ENCODE data around the gene EML4.
"Not testable (repeated sequence)": the region's sequence is repeated elsewhere in the genome, so short reads cannot be mapped to it uniquely, and the experiment has no call there.

The EML4 gene, protein sequence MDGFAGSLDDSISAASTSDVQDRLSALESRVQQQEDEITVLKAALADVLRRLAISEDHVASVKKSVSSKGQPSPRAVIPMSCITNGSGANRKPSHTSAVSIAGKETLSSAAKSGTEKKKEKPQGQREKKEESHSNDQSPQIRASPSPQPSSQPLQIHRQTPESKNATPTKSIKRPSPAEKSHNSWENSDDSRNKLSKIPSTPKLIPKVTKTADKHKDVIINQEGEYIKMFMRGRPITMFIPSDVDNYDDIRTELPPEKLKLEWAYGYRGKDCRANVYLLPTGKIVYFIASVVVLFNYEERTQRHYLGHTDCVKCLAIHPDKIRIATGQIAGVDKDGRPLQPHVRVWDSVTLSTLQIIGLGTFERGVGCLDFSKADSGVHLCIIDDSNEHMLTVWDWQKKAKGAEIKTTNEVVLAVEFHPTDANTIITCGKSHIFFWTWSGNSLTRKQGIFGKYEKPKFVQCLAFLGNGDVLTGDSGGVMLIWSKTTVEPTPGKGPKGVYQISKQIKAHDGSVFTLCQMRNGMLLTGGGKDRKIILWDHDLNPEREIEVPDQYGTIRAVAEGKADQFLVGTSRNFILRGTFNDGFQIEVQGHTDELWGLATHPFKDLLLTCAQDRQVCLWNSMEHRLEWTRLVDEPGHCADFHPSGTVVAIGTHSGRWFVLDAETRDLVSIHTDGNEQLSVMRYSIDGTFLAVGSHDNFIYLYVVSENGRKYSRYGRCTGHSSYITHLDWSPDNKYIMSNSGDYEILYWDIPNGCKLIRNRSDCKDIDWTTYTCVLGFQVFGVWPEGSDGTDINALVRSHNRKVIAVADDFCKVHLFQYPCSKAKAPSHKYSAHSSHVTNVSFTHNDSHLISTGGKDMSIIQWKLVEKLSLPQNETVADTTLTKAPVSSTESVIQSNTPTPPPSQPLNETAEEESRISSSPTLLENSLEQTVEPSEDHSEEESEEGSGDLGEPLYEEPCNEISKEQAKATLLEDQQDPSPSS

DNA sequence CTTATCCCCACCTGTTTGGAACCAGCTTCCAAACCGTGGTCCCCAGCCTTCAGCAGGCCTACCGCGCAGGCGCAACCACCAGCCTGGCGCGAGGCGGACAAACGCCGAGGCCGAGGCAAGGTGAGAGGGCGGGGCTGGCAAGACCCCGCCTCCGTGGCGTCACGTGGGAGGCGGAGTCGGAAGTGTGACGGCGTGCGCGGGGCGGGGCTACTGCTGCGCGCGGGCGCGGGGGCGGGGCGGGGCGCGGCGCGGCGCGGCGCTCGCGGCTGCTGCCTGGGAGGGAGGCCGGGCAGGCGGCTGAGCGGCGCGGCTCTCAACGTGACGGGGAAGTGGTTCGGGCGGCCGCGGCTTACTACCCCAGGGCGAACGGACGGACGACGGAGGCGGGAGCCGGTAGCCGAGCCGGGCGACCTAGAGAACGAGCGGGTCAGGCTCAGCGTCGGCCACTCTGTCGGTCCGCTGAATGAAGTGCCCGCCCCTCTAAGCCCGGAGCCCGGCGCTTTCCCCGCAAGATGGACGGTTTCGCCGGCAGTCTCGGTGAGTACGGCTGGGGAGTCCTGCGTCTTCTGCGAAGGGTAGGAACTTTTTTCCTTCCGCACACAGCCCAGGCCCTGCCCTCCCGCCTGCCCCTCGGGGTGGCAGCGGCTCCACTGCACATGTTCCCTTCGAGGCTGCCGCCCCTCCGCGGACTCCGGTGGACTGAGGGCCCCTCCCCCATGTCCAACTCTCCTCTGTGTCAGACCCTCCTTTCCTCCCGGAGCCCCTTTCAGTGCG lies at the start of gene EML4:
Gene EML4 (plus strand): TSS at position 254 of the 774 bp plus-strand sequence. CDS start 259 bp downstream, at position 513.
- TF ChIP-seq, protein P1, sequence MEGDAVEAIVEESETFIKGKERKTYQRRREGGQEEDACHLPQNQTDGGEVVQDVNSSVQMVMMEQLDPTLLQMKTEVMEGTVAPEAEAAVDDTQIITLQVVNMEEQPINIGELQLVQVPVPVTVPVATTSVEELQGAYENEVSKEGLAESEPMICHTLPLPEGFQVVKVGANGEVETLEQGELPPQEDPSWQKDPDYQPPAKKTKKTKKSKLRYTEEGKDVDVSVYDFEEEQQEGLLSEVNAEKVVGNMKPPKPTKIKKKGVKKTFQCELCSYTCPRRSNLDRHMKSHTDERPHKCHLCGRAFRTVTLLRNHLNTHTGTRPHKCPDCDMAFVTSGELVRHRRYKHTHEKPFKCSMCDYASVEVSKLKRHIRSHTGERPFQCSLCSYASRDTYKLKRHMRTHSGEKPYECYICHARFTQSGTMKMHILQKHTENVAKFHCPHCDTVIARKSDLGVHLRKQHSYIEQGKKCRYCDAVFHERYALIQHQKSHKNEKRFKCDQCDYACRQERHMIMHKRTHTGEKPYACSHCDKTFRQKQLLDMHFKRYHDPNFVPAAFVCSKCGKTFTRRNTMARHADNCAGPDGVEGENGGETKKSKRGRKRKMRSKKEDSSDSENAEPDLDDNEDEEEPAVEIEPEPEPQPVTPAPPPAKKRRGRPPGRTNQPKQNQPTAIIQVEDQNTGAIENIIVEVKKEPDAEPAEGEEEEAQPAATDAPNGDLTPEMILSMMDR (IDR thresholded peaks at IDR 0.05; ENCODE audit: control insufficient read depth, extremely low read depth, insufficient read depth), result no peak
- peak within 1 kb of the TSS; percentile 73 for H3K4me3 ChIP-seq (ENCODE audit: low read depth, low read length)
- DNase-seq (ENCODE audit: low read depth), result peak; percentile 39

DNA sequence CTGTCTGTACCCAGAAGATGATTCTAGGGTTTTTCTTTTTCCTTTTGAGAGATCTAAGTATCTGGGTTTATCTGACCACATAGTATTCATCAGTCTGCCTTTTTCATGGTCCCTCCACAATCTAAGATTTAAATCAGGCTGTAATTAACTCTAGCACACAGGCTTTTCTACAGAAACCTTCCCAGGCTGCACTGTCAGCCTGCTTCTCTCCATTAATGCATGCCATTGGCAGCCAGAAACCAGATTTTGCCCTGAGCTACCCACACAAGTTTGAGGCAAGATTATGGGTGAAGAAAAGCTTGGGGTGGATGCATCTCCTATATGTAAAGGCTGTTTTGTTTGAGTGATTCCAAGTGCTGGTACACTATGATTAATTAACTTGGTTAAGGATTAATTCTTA lies 45.7 kb upstream of the EML4 start:
- TF ChIP-seq, protein P1 (IDR thresholded peaks at IDR 0.05; ENCODE audit: control insufficient read depth, extremely low read depth, insufficient read depth), result no peak
- no peak overlapping the region for H3K4me3 ChIP-seq (ENCODE audit: low read depth, low read length)

DNA sequence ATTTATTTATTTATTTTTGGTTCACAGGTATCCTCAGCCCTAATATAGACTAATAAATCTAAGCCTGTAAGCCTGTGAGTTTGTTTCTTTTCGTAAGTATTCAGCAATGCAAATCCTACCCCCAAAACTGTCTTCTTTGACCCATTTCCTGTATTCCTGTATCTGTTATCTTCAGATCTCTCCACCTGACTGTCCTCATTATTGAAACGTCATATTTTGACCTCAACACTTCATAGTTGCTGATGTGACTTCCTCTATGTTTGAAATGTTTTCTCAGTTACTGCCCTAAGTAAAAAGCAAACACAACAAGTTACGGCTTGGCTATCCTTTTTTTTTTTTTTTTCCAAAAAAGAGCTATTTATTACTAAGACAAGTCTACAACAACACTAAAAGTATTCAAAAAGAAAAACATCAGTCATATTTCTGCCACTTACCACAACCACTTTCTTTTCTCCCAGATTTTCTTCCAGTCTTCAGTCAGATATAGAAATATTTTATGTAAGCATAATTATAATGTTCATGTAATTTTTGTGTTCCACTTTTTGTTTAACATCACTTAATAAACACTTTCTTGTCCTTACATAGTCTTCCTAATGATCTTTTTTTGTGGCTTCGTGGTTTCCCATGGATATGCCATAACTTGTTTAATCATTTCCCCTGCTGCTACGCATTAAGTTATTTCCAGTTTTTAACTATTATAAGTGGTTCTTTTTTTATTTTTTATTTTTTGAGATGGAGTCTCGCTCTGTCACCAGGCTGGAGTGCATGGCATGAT lies 45.0 kb upstream of the EML4 start:
- TF ChIP-seq, protein P1 (IDR thresholded peaks at IDR 0.05; ENCODE audit: control insufficient read depth, extremely low read depth, insufficient read depth), result no peak
- no peak overlapping the region for H3K4me3 ChIP-seq (ENCODE audit: low read depth, low read length)
- DNase-seq (ENCODE audit: low read depth), result no peak

More for the DNA sequence above, 45.7 kb upstream of the EML4 start:
- DNase-seq (ENCODE audit: low read depth), result no peak

DNA sequence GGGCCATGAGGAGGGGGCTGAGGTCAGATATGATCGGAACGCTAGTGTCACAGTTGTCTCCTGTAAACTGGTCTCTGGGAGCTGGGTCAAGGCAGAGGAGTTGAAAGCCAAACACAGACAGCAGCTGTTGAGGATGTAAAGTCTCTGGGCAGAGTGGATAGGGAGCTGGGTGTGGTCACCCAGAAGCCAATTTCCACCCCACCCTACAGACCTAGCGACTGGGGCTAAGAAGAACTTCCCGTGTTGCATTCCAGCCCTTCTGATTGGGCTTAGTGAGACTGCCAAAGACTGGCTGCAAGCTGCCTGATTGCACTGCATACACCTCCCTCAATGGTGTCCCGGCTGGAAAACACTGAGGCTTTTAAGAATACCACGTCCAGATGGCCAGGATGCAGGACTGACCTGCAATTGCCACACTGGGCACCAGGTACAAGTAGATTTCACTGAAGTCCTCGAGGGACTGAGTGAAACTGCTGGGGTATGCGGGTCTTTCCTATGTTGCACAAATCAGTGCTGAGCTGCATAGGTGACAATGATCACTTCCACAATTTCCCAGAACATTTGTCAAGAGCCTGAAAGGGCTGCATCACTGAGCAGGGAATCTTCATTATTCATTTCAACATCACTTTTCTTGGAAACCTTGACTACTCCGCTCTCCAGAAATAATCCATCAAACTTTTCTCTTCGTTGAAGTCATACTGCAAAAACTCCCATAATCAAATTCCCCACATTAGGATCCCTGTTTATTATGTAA lies 43.1 kb upstream of the EML4 start:
- no peak overlapping the region for H3K4me3 ChIP-seq (ENCODE audit: low read depth, low read length)
- no peak for DNase-seq (ENCODE audit: low read depth)
- TF ChIP-seq, protein P1 (IDR thresholded peaks at IDR 0.05; ENCODE audit: control insufficient read depth, extremely low read depth, insufficient read depth), result no peak

DNA sequence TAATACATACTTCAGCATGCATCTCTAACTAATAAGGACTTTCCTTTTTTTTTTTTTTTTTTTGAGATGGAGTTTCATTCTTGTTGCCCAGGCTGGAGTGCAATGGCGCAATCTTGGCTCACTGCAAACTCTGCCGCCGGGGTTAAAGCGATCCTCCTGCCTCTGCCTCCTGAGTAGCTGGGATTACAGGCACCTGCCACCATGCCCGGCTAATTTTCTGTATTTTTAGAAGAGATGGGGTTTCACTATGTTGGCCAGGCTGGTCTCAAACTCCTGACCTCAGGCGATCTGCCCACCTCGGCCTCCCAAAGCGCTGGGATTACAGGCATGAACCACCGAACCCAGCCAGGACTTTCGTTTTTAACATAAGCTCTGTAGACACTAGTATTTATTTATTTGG lies 42.3 kb upstream of the EML4 start:
- not testable (repeated sequence) for H3K4me3 ChIP-seq (ENCODE audit: low read depth, low read length); DNase-seq (ENCODE audit: low read depth)
